Endothelial cell (in vitro differentiated cells): ENCODE data around the gene MDFIC. TPM values are rescaled to one million over a fixed set of nuclear protein-coding genes. Genes with fewer than 3 reads are reported as not detected.
A peak's percentile ranks its signal among the peaks of the same experiment; 100 is the strongest.

ENCODE experiments used
- DNase-seq: peaks from one replicate; pipeline ENCODE4 v3.0.0; 2021; ENCODE audit warnings: low spot score
- H3K27ac Mint-ChIP-seq: one replicate; pipeline ENCODE4 v1.8.0; 2021; ENCODE audit warnings: mixed read lengths, inconsistent platforms; ENCODE audit not compliant: unreplicated experiment
- H3K27me3 Mint-ChIP-seq: one replicate; pipeline ENCODE4 v1.8.0; 2021; ENCODE audit warnings: mild to moderate bottlenecking, moderate library complexity, mixed read lengths, inconsistent platforms; ENCODE audit not compliant: unreplicated experiment
- H3K36me3 Mint-ChIP-seq: one replicate; pipeline ENCODE4 v1.8.0; 2021; ENCODE audit warnings: mild to moderate bottlenecking, low read depth, mixed read lengths, inconsistent platforms; ENCODE audit not compliant: unreplicated experiment
- H3K4me1 Mint-ChIP-seq: one replicate; pipeline ENCODE4 v1.8.0; 2021; ENCODE audit warnings: mild to moderate bottlenecking, mixed read lengths, inconsistent platforms; ENCODE audit not compliant: unreplicated experiment
- H3K4me3 Mint-ChIP-seq: one replicate; pipeline ENCODE4 v1.8.0; 2021; ENCODE audit warnings: mild to moderate bottlenecking, mixed read lengths, inconsistent platforms; ENCODE audit not compliant: unreplicated experiment
- H3K9me3 Mint-ChIP-seq: one replicate; pipeline ENCODE4 v1.8.0; 2021; ENCODE audit warnings: mixed read lengths, inconsistent platforms; ENCODE audit not compliant: unreplicated experiment
- CTCF ChIP-seq: fragments of 200-600 bp; sonication (generic); IDR thresholded peaks from one replicate; pipeline ENCODE4 v1.5.0; 2021; ENCODE audit warnings: antibody characterized with exemption; ENCODE audit not compliant: unreplicated experiment
- total RNA-seq: library from RNA; stranded (reverse); fragmentation: NEBNext Ultra II Directional; extraction: Animal tissue kit (Norgen Biotek cat#: 25700); gene quantifications from one replicate; pipeline ENCODE4 v1.2.1, GENCODE V29; 2021; ENCODE audit not compliant: unreplicated experiment

Gene MDFIC
- total RNA-seq, 1 donor from 2014 or later = 22.3 TPM

GRCh38 chr7:115024276-115024675 is 102.4 kb downstream of the MDFIC start:
- Mint-ChIP-seq H3K27ac (peak overlapping the region; percentile 67), H3K27me3 (no peaks in the 10 kb centered on the region), H3K9me3 (no peaks in the 10 kb centered on the region), H3K36me3 (no peaks in the 10 kb centered on the region), H3K4me3 (no peak overlapping the region), H3K4me1 (peaks cover 33% of the 10 kb centered on the region)
- no peak for TF ChIP-seq CTCF
- DNase-seq = no peak

GRCh38 chr7:115032715-115033703 is 111.1 kb downstream of the MDFIC start:
- Mint-ChIP-seq H3K4me3 (no peak overlapping the region), H3K4me1 (peaks cover 3% of the 10 kb centered on the region), H3K36me3 (no peaks in the 10 kb centered on the region), H3K27ac (no peak overlapping the region), H3K27me3 (peaks cover 1% of the 10 kb centered on the region), H3K9me3 (no peaks in the 10 kb centered on the region)
- DNase-seq = no peak
- no peak for TF ChIP-seq CTCF

GRCh38 chr7:115033917-115034459 is 112.1 kb downstream of the MDFIC start:
- Mint-ChIP-seq H3K4me3 (no peak overlapping the region), H3K4me1 (peaks cover 3% of the 10 kb centered on the region), H3K9me3 (no peaks in the 10 kb centered on the region), H3K27ac (no peak overlapping the region), H3K27me3 (peaks cover 1% of the 10 kb centered on the region), H3K36me3 (no peaks in the 10 kb centered on the region)
- no peak for TF ChIP-seq CTCF
- DNase-seq = no peak

GRCh38 chr7:115034515-115034914 is 112.6 kb downstream of the MDFIC start:
- Mint-ChIP-seq H3K36me3 (no peaks in the 10 kb centered on the region), H3K27ac (no peak overlapping the region), H3K9me3 (no peaks in the 10 kb centered on the region), H3K4me1 (peaks cover 3% of the 10 kb centered on the region), H3K27me3 (peaks cover 1% of the 10 kb centered on the region), H3K4me3 (no peak overlapping the region)
- TF ChIP-seq CTCF = no peak
- no peak for DNase-seq
